Measurements from ENCODE around the gene IGF2BP2.

- TF ChIP-seq CTCF (conservative IDR thresholded peaks at IDR 0.05; ENCODE audit: low read depth, low read length) (no peak), POLR2A (IDR thresholded peaks at IDR 0.05; ENCODE audit: low read depth, low read length) (no peak), FOS (IDR thresholded peaks at IDR 0.05; ENCODE audit: low read depth, low read length) (no peak), ELK1 (IDR thresholded peaks at IDR 0.05; ENCODE audit: borderline replicate concordance, low read depth, low read length) (no peak), BHLHE40 (IDR thresholded peaks at IDR 0.05; ENCODE audit: low read depth, low read length) (no peak), MXI1 (IDR thresholded peaks at IDR 0.05; ENCODE audit: borderline replicate concordance, low read depth, low read length) (no peak), RFX5 (IDR thresholded peaks at IDR 0.05; ENCODE audit: low read depth, low read length) (no peak), RAD21 (IDR thresholded peaks at IDR 0.05; ENCODE audit: low read length) (no peak), CHD1 (IDR thresholded peaks at IDR 0.05; ENCODE audit: low read depth, low read length) (no peak), MAZ (IDR thresholded peaks at IDR 0.05; ENCODE audit: borderline replicate concordance, low read depth, low read length) (no peak), CEBPB (IDR thresholded peaks at IDR 0.05; ENCODE audit: low read depth, low read length) (no peak), MAFK (IDR thresholded peaks at IDR 0.05; ENCODE audit: low read depth, low read length) (no peak)
Observed at GRCh38 chr3:185851959-185852358, 27.1 kb upstream of the IGF2BP2 start.
